ENCODE measurements around the gene KRT5. TPM values are rescaled to one million over a fixed set of nuclear protein-coding genes. Genes with fewer than 3 reads are reported as not detected.

Gene KRT5
- total RNA-seq, 2 experiments from 2014 or later = 0.91 TPM; not detected in 1

DNA sequence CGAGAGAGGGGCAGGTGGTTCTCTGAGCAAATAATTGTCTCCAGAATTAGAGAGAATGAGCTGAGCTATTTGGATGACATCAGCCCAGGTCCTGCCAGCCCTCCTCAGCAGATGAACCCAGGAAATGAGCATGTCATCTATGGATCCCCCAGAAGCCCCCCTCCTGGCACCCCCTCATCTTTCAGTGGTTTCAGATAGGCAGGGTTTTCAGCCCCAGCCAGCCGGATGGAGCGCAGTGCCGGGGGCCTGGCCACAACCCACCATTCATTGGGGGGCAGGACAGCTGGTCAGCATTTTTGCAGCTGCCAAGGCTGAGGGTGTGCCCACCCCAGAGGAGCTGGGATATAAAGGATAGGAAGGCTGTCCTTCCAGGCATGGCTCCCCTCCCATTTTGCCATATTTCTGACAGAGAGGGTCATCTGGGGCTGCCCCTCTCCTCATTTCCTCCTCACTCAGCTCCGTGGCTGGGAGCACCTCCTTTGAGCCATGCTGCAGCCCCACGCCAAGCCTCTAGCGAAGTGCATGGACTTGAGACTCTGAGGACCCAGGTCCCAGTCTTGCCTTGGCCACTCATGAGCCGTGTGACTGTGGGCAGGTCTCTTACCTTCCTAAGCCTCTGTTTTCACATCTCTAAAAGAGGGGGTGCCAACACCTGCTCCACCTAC is 38.7 kb upstream of the KRT5 start:
- POLR2A ChIA-PET = no interaction called here
- Histone ChIP-seq H3K9me2 (ENCODE audit: insufficient read depth, low read length) (no peaks in the 10 kb centered on the region), H3K4me3 (ENCODE audit: low read depth, low read length, poor library complexity, severe bottlenecking) (no peak overlapping the region), H3K27ac (ENCODE audit: low read depth, low read length, poor library complexity, severe bottlenecking) (no peak overlapping the region), H3K79me2 (ENCODE audit: insufficient read depth, low read depth, low read length) (no peaks in the 10 kb centered on the region), H3K9me3 (ENCODE audit: low read length) (no peaks in the 10 kb centered on the region), H4K20me1 (ENCODE audit: insufficient read depth, low read length) (no peaks in the 10 kb centered on the region), H2AFZ (ENCODE audit: low read length) (no peak overlapping the region), H3K4me1 (ENCODE audit: insufficient read depth, low read length, poor library complexity, severe bottlenecking) (no peaks in the 10 kb centered on the region), H3K36me3 (ENCODE audit: insufficient read depth, low read length) (no peaks in the 10 kb centered on the region), H3K4me2 (ENCODE audit: low read length) (no peak overlapping the region)
- CTCF ChIA-PET (ENCODE audit: unreplicated experiment) = no interaction called here
- TF ChIP-seq EZH2phosphoT487 (IDR thresholded peaks at IDR 0.05; ENCODE audit: borderline replicate concordance, low read depth, low read length) = no peak
- TF ChIP-seq, protein P1, sequence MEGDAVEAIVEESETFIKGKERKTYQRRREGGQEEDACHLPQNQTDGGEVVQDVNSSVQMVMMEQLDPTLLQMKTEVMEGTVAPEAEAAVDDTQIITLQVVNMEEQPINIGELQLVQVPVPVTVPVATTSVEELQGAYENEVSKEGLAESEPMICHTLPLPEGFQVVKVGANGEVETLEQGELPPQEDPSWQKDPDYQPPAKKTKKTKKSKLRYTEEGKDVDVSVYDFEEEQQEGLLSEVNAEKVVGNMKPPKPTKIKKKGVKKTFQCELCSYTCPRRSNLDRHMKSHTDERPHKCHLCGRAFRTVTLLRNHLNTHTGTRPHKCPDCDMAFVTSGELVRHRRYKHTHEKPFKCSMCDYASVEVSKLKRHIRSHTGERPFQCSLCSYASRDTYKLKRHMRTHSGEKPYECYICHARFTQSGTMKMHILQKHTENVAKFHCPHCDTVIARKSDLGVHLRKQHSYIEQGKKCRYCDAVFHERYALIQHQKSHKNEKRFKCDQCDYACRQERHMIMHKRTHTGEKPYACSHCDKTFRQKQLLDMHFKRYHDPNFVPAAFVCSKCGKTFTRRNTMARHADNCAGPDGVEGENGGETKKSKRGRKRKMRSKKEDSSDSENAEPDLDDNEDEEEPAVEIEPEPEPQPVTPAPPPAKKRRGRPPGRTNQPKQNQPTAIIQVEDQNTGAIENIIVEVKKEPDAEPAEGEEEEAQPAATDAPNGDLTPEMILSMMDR (conservative IDR thresholded peaks at IDR 0.05; ENCODE audit: low read length) = no peak
- no TSS peak for BruUV-seq (replicated peaks)
- no peak for DNase-seq (ENCODE audit: low spot score)
- intact Hi-C loops (cut with micrococcal nuclease; ENCODE audit: unreplicated experiment) = no loop called here

DNA sequence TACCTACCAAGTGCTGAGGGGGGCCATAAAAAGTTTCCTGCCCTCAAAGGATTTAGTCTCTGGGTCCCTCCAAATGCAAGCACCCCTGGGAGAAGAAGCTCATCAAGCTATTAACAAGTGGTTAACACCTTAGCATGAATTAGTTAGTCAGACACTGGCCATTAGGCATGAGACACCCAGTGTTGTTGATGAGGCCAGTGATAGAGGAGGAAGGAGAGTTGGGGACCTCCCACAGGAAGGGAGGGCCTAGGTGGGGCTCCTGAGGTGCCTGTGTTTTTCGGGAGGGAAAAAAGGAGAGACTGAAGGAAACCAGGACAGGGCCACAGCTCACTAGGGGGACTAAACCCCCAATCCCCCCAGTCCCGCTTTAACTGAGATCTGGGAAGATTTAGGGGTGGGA is 37.3 kb upstream of the KRT5 start:
- POLR2A ChIA-PET = no interaction called here
- Histone ChIP-seq H3K9me2 (ENCODE audit: insufficient read depth, low read length) (no peaks in the 10 kb centered on the region), H3K4me3 (ENCODE audit: low read depth, low read length, poor library complexity, severe bottlenecking) (no peak overlapping the region), H3K4me2 (ENCODE audit: low read length) (no peak overlapping the region), H3K79me2 (ENCODE audit: insufficient read depth, low read depth, low read length) (no peaks in the 10 kb centered on the region), H3K9me3 (ENCODE audit: low read length) (no peaks in the 10 kb centered on the region), H3K36me3 (ENCODE audit: insufficient read depth, low read length) (no peaks in the 10 kb centered on the region), H4K20me1 (ENCODE audit: insufficient read depth, low read length) (no peaks in the 10 kb centered on the region), H3K4me1 (ENCODE audit: insufficient read depth, low read length, poor library complexity, severe bottlenecking) (no peaks in the 10 kb centered on the region), H3K27ac (ENCODE audit: low read depth, low read length, poor library complexity, severe bottlenecking) (no peak overlapping the region), H2AFZ (ENCODE audit: low read length) (no peak overlapping the region)
- no TSS peak for BruUV-seq (replicated peaks)
- intact Hi-C loops (cut with micrococcal nuclease; ENCODE audit: unreplicated experiment) = no loop called here
- TF ChIP-seq, protein P1 (conservative IDR thresholded peaks at IDR 0.05; ENCODE audit: low read length) = no peak
- no peak for TF ChIP-seq EZH2phosphoT487 (IDR thresholded peaks at IDR 0.05; ENCODE audit: borderline replicate concordance, low read depth, low read length)
- CTCF ChIA-PET (ENCODE audit: unreplicated experiment) = no interaction called here
- DNase-seq (ENCODE audit: low spot score) = no peak

DNA sequence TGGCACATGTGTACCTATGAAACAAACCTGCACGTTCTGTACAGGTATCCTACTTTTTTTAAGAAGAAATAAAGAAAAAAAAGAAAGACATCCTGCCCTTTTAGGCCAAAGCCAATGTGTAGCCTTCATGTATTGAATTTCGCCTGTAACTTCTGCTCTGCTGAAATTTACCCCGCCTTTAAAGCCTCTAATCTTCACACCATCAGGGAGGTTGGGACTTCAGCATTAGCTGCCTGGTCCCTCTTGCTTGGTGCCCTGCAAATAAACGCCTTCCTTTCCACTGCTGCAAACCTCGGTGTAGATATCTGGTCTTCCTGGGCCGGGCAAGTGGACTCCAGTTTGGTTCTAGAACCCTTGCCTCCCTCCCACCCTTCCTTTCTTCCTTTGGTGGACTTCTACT is 35.4 kb upstream of the KRT5 start:
- CTCF ChIA-PET (ENCODE audit: unreplicated experiment) = no interaction called here
- POLR2A ChIA-PET = no interaction called here
- Histone ChIP-seq H3K79me2 (ENCODE audit: insufficient read depth, low read depth, low read length) (no peaks in the 10 kb centered on the region), H3K36me3 (ENCODE audit: insufficient read depth, low read length) (no peaks in the 10 kb centered on the region), H3K27ac (ENCODE audit: low read depth, low read length, poor library complexity, severe bottlenecking) (no peak overlapping the region), H3K9me2 (ENCODE audit: insufficient read depth, low read length) (no peaks in the 10 kb centered on the region), H3K9me3 (ENCODE audit: low read length) (no peaks in the 10 kb centered on the region), H3K4me3 (ENCODE audit: low read depth, low read length, poor library complexity, severe bottlenecking) (no peak overlapping the region), H2AFZ (ENCODE audit: low read length) (no peak overlapping the region), H4K20me1 (ENCODE audit: insufficient read depth, low read length) (no peaks in the 10 kb centered on the region), H3K4me1 (ENCODE audit: insufficient read depth, low read length, poor library complexity, severe bottlenecking) (no peaks in the 10 kb centered on the region), H3K4me2 (ENCODE audit: low read length) (no peak overlapping the region)
- no TSS peak for BruUV-seq (replicated peaks)
- DNase-seq (ENCODE audit: low spot score) = no peak
- intact Hi-C loops (cut with micrococcal nuclease; ENCODE audit: unreplicated experiment) = no loop called here
- TF ChIP-seq, protein P1 (conservative IDR thresholded peaks at IDR 0.05; ENCODE audit: low read length) = no peak
- TF ChIP-seq EZH2phosphoT487 (IDR thresholded peaks at IDR 0.05; ENCODE audit: borderline replicate concordance, low read depth, low read length) = no peak
